ENCODE measurements around the gene SPATA13. TPM values are rescaled to one million over a fixed set of nuclear protein-coding genes. Genes with fewer than 3 reads are reported as not detected.
"Not testable (repeated sequence)": the region's sequence is repeated elsewhere in the genome, so short reads cannot be mapped to it uniquely, and the experiment has no call there.

SPATA13 gene
- total RNA-seq, 1 experiment from 2014 or later, result 2.1 TPM

DNA sequence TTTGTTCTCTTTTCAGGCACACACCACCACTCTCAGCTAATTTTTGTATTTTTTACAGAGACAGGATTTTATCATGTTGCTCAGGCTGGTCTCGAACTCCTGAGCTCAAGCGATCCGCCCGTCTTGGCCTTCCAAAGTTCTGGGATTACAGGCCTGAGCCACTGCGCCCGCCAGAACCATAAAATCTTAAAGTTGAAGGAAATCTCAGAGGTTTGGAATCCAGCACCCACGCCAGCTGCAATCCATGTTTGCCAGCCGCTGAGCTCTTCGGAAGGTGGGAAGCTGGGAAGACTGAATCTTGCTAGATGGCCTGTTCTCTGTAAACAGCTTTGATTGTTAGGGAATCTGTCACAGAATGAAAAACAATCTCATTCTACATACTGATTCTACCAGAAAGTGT, 38.5 kb downstream of the SPATA13 start:
- Histone ChIP-seq H3K9me2 (replicated peaks; ENCODE audit: insufficient read depth, low read length) (no peaks in the 10 kb centered on the region), H3K27me3 (ENCODE audit: low read length) (no peaks in the 10 kb centered on the region), H2AFZ (ENCODE audit: low read length) (no peak overlapping the region), H3K4me1 (ENCODE audit: low read length) (peaks cover 4% of the 10 kb centered on the region; the same call in 1 of the 2 replicates), H3K27ac (ENCODE audit: low read length) (no peak overlapping the region), H3K9ac (ENCODE audit: low read length) (no peak overlapping the region), H3K79me2 (ENCODE audit: low read length) (no peaks in the 10 kb centered on the region), H4K20me1 (ENCODE audit: insufficient read depth, low read depth, low read length) (no peaks in the 10 kb centered on the region), H3K36me3 (ENCODE audit: insufficient read depth, low read length) (no peaks in the 10 kb centered on the region), H3K4me3 (ENCODE audit: low read length) (no peak overlapping the region), H3K9me3 (ENCODE audit: low read length) (no peaks in the 10 kb centered on the region), H3K4me2 (ENCODE audit: low read depth, low read length, poor library complexity, severe bottlenecking) (no peak overlapping the region)
- no peak for DNase-seq

DNA sequence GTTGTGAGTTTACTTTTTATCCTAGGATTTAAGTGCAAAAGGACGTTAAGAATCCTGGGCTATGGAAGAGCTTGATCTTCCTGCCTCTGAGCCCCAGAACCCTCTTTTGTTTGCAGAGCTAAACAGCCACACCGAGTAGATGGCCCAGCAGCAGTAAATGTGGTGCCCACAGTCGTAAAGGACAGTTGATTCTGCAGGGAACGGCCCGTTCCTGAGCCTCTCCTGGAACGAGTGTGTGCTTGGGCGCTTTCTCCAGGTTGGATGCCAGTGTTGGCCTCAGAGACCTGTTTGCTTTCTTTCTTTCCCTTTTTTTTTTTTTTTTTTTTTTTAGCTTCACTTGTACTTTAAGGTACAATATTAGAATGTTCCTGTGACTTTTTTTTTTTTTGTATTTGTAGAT, 41.7 kb downstream of the SPATA13 start:
- H3K9me3 ChIP-seq (ENCODE audit: low read length), result no peaks in the 10 kb centered on the region
- no peak overlapping the region for H3K27ac ChIP-seq (ENCODE audit: low read length)
- no peaks in the 10 kb centered on the region for H3K9me2 ChIP-seq (replicated peaks; ENCODE audit: insufficient read depth, low read length)
- no peak overlapping the region for H3K4me3 ChIP-seq (ENCODE audit: low read length)
- H4K20me1 ChIP-seq (ENCODE audit: insufficient read depth, low read depth, low read length), result no peaks in the 10 kb centered on the region
- no peak overlapping the region for H3K4me2 ChIP-seq (ENCODE audit: low read depth, low read length, poor library complexity, severe bottlenecking)
- peaks cover 5% of the 10 kb centered on the region; the same call in 1 of the 2 replicates for H3K4me1 ChIP-seq (ENCODE audit: low read length)
- no peaks in the 10 kb centered on the region for H3K79me2 ChIP-seq (ENCODE audit: low read length)
- no peak for DNase-seq
- no peak overlapping the region for H3K9ac ChIP-seq (ENCODE audit: low read length)
- no peaks in the 10 kb centered on the region for H3K36me3 ChIP-seq (ENCODE audit: insufficient read depth, low read length)
- H3K27me3 ChIP-seq (ENCODE audit: low read length), result no peaks in the 10 kb centered on the region
- no peak overlapping the region for H2AFZ ChIP-seq (ENCODE audit: low read length)

DNA sequence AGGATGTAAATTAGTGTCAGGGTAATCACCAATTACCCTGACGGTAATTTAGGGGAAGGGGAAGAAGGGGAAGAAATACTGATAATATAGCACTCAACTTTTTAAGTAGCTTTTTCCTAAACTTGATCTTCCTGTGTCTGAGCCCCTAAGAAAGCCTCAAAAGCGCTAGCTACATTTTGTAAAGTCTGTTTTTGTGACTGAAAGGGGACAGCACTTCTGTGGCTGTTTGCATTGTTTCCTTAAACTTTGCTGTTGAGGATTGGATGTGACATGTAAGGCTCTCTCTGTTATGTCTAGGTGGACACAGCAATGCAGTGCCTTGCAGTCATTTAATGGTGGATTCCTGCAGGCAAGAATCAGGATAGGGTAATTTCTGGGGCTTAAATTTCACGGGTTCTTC, 42.8 kb downstream of the SPATA13 start:
- no peak overlapping the region for H3K9ac ChIP-seq (ENCODE audit: low read length)
- H3K9me2 ChIP-seq (replicated peaks; ENCODE audit: insufficient read depth, low read length), result no peaks in the 10 kb centered on the region
- H4K20me1 ChIP-seq (ENCODE audit: insufficient read depth, low read depth, low read length), result no peaks in the 10 kb centered on the region
- H3K27me3 ChIP-seq (ENCODE audit: low read length), result no peaks in the 10 kb centered on the region
- no peaks in the 10 kb centered on the region for H3K36me3 ChIP-seq (ENCODE audit: insufficient read depth, low read length)
- no peak for DNase-seq
- no peaks in the 10 kb centered on the region for H3K9me3 ChIP-seq (ENCODE audit: low read length)
- H3K79me2 ChIP-seq (ENCODE audit: low read length), result no peaks in the 10 kb centered on the region
- H2AFZ ChIP-seq (ENCODE audit: low read length), result no peak overlapping the region
- H3K4me2 ChIP-seq (ENCODE audit: low read depth, low read length, poor library complexity, severe bottlenecking), result no peak overlapping the region
- peaks cover 5% of the 10 kb centered on the region; the same call in 1 of the 2 replicates for H3K4me1 ChIP-seq (ENCODE audit: low read length)
- H3K4me3 ChIP-seq (ENCODE audit: low read length), result no peak overlapping the region
- no peak overlapping the region for H3K27ac ChIP-seq (ENCODE audit: low read length)

DNA sequence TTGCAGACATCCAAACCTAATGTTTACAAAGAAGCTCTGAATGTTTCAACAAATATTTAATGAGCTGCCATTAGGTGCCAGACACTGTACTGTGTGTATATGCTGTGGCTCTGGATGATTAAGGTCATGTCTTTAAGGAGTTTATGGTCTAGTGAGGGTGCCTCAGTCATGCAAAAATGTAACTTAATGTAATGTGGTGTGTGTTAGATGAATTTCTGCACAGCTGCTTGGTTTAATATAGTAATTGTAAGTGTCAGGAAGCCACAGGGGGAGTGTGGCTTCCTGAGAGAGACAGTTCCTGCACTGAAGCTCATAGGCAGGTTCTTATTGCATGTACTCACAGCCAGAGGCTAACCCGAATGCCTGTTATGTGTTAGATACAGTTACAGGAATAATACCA, 43.3 kb downstream of the SPATA13 start:
- no peaks in the 10 kb centered on the region for H3K36me3 ChIP-seq (ENCODE audit: insufficient read depth, low read length)
- H3K4me1 ChIP-seq (ENCODE audit: low read length), result peaks cover 5% of the 10 kb centered on the region; the same call in 1 of the 2 replicates
- H3K27me3 ChIP-seq (ENCODE audit: low read length), result no peaks in the 10 kb centered on the region
- no peak overlapping the region for H2AFZ ChIP-seq (ENCODE audit: low read length)
- DNase-seq, result no peak
- no peaks in the 10 kb centered on the region for H3K79me2 ChIP-seq (ENCODE audit: low read length)
- no peak overlapping the region for H3K27ac ChIP-seq (ENCODE audit: low read length)
- H3K4me2 ChIP-seq (ENCODE audit: low read depth, low read length, poor library complexity, severe bottlenecking), result no peak overlapping the region
- H3K9me3 ChIP-seq (ENCODE audit: low read length), result no peaks in the 10 kb centered on the region
- H3K4me3 ChIP-seq (ENCODE audit: low read length), result no peak overlapping the region
- no peaks in the 10 kb centered on the region for H4K20me1 ChIP-seq (ENCODE audit: insufficient read depth, low read depth, low read length)
- no peak overlapping the region for H3K9ac ChIP-seq (ENCODE audit: low read length)
- H3K9me2 ChIP-seq (replicated peaks; ENCODE audit: insufficient read depth, low read length), result no peaks in the 10 kb centered on the region

DNA sequence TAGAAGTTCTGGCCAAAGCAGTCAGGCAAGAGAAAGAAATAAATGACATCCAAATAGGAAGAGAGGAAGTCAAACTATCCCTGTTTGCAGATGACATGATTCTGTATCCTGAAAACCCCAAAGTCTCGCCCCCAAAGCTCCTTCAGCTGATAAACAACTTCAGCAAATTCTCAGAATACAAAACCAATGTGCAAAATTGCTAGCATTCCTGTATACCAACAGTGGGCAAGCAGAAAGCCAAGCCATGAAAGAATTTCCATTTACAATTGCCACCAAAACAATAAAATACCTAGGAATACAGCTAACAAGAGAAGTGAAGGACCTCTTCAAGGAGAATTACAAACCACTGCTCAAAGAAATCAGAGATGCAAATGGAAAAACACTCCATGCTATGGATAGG, 44.6 kb downstream of the SPATA13 start:
- not testable (repeated sequence) for H4K20me1 ChIP-seq (ENCODE audit: insufficient read depth, low read depth, low read length); H3K36me3 ChIP-seq (ENCODE audit: insufficient read depth, low read length); H3K9me3 ChIP-seq (ENCODE audit: low read length); H3K27me3 ChIP-seq (ENCODE audit: low read length); H3K4me3 ChIP-seq (ENCODE audit: low read length); H2AFZ ChIP-seq (ENCODE audit: low read length); H3K27ac ChIP-seq (ENCODE audit: low read length); H3K9me2 ChIP-seq (replicated peaks; ENCODE audit: insufficient read depth, low read length); H3K79me2 ChIP-seq (ENCODE audit: low read length); H3K4me2 ChIP-seq (ENCODE audit: low read depth, low read length, poor library complexity, severe bottlenecking); H3K9ac ChIP-seq (ENCODE audit: low read length); DNase-seq; H3K4me1 ChIP-seq (ENCODE audit: low read length)

DNA sequence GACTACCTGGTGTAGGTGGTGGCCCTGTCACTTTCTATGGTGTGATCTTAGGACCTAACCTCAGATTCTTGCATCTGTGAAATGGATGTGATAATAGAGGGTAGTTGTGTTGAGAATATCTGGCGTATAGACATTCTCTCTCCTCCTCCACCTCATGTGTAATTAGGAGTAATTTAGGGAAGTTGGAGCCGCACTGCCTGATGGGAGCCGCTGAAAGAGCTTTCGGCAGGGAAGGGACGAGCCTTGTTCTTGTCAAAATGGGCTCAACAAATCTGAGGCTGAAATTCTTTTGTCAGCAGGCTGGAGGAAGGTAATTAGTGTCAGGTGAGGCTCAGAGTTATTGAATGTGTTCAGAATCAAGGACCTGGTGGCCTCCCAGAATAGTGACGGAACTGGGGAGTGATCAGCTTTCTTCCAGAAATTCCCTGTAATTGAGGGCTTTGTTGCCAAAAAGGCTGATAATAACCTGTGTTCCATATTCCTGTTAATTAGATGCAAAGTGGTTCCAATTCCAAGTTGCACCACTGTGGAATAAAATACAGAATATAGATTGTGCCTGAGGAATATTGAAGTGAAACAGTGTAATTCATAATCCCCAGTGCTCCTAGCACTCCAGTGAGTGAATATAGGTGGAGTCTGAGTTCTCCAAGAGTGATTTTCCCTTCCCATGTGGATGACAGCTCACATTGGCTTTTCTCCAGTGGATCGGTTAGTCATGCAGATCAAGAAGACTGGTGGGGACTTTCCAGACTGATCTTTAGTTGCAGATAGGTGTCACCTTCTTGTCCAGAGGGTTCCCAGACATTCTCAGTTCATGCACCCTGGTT, 47.5 kb downstream of the SPATA13 start:
- no peaks in the 10 kb centered on the region for H3K9me3 ChIP-seq (ENCODE audit: low read length)
- H3K9me2 ChIP-seq (replicated peaks; ENCODE audit: insufficient read depth, low read length), result no peaks in the 10 kb centered on the region
- H3K4me3 ChIP-seq (ENCODE audit: low read length), result no peak overlapping the region
- no peak overlapping the region for H2AFZ ChIP-seq (ENCODE audit: low read length)
- H3K27ac ChIP-seq (ENCODE audit: low read length), result no peak overlapping the region
- H3K4me2 ChIP-seq (ENCODE audit: low read depth, low read length, poor library complexity, severe bottlenecking), result no peak overlapping the region
- no peak for DNase-seq
- no peaks in the 10 kb centered on the region for H3K36me3 ChIP-seq (ENCODE audit: insufficient read depth, low read length)
- no peaks in the 10 kb centered on the region for H4K20me1 ChIP-seq (ENCODE audit: insufficient read depth, low read depth, low read length)
- no peaks in the 10 kb centered on the region for H3K27me3 ChIP-seq (ENCODE audit: low read length)
- H3K9ac ChIP-seq (ENCODE audit: low read length), result no peak overlapping the region
- H3K79me2 ChIP-seq (ENCODE audit: low read length), result no peaks in the 10 kb centered on the region
- H3K4me1 ChIP-seq (ENCODE audit: low read length), result peaks cover 5% of the 10 kb centered on the region; the same call in 1 of the 2 replicates

DNA sequence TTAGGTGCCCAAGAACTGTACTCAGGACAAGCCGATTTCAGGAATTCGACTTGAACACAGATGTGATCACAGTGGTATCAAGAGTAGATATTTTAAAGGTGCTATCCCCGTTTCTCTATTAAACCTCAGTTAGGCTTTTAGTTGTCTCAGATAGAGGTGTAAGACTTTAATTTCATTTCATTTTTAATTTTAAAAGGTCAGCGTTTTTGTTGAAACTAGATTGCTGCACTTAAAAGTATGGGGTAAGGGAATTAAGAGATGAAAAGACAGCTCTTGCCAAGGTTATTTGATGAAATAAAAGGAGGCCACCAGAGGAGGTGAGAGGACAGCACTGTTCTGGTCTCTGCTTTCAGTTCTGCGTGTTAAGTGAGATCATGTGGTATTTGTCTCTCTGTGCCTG, 48.6 kb downstream of the SPATA13 start:
- no peaks in the 10 kb centered on the region for H3K27me3 ChIP-seq (ENCODE audit: low read length)
- H3K79me2 ChIP-seq (ENCODE audit: low read length), result no peaks in the 10 kb centered on the region
- no peak overlapping the region for H3K4me3 ChIP-seq (ENCODE audit: low read length)
- DNase-seq, result no peak
- H3K9me3 ChIP-seq (ENCODE audit: low read length), result no peaks in the 10 kb centered on the region
- H3K4me2 ChIP-seq (ENCODE audit: low read depth, low read length, poor library complexity, severe bottlenecking), result no peak overlapping the region
- H3K27ac ChIP-seq (ENCODE audit: low read length), result no peak overlapping the region
- no peak overlapping the region for H2AFZ ChIP-seq (ENCODE audit: low read length)
- no peaks in the 10 kb centered on the region for H3K9me2 ChIP-seq (replicated peaks; ENCODE audit: insufficient read depth, low read length)
- H3K4me1 ChIP-seq (ENCODE audit: low read length), result peaks cover 4% of the 10 kb centered on the region
- no peaks in the 10 kb centered on the region for H4K20me1 ChIP-seq (ENCODE audit: insufficient read depth, low read depth, low read length)
- H3K36me3 ChIP-seq (ENCODE audit: insufficient read depth, low read length), result no peaks in the 10 kb centered on the region
- H3K9ac ChIP-seq (ENCODE audit: low read length), result no peak overlapping the region

DNA sequence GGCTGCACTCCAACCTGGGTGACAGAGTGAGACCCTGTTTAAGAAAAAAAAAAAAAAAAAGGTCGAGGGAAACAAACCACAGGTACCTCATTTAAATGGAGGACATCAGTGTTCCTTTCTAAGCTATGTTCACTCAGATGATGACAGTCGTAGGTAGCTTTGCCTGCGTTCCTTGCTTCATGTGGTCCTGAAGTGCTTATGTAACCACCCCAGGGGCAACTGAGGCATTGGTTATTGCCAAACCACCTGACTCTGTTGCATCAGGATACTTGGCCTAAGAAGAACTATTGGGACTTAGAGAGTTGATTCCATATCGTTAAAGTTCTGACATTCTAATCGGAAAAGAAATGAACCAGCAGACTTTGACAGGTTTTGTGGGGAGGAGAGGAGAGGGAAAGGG, 51.7 kb downstream of the SPATA13 start:
- no peak for DNase-seq
- Histone ChIP-seq H3K4me1 (ENCODE audit: low read length) (peaks cover 24% of the 10 kb centered on the region), H3K9ac (ENCODE audit: low read length) (no peak overlapping the region), H3K27me3 (ENCODE audit: low read length) (no peaks in the 10 kb centered on the region), H4K20me1 (ENCODE audit: insufficient read depth, low read depth, low read length) (no peaks in the 10 kb centered on the region), H3K4me2 (ENCODE audit: low read depth, low read length, poor library complexity, severe bottlenecking) (no peak overlapping the region), H3K9me3 (ENCODE audit: low read length) (no peaks in the 10 kb centered on the region), H3K4me3 (ENCODE audit: low read length) (no peak overlapping the region), H2AFZ (ENCODE audit: low read length) (no peak overlapping the region), H3K79me2 (ENCODE audit: low read length) (no peaks in the 10 kb centered on the region), H3K27ac (ENCODE audit: low read length) (no peak overlapping the region), H3K9me2 (replicated peaks; ENCODE audit: insufficient read depth, low read length) (no peaks in the 10 kb centered on the region), H3K36me3 (ENCODE audit: insufficient read depth, low read length) (no peaks in the 10 kb centered on the region)

All from Karpas-422 (cell line).